ENCODE results near the gene TTLL9.

GRCh38 chr20:31857861-31858759 is 12.3 kb upstream of the TTLL9 start:
- no peak for TF ChIP-seq CTCF (IDR thresholded peaks at IDR 0.05; ENCODE audit: low read depth, low read length)
- TF ChIP-seq POLR2A (IDR thresholded peaks at IDR 0.05; ENCODE audit: extremely low read depth, insufficient read length): no peak
- no peak for TF ChIP-seq MAX (IDR thresholded peaks at IDR 0.05; ENCODE audit: low read depth, low read length)
- no peak for TF ChIP-seq MYC (IDR thresholded peaks at IDR 0.05; ENCODE audit: low read depth, low read length)

All from NB4 (cell line).